Measurements from ENCODE around the gene GNPNAT1.
"Not testable (repeated sequence)": the region's sequence is repeated elsewhere in the genome, so short reads cannot be mapped to it uniquely, and the experiment has no call there.

GNPNAT1 gene

DNA sequence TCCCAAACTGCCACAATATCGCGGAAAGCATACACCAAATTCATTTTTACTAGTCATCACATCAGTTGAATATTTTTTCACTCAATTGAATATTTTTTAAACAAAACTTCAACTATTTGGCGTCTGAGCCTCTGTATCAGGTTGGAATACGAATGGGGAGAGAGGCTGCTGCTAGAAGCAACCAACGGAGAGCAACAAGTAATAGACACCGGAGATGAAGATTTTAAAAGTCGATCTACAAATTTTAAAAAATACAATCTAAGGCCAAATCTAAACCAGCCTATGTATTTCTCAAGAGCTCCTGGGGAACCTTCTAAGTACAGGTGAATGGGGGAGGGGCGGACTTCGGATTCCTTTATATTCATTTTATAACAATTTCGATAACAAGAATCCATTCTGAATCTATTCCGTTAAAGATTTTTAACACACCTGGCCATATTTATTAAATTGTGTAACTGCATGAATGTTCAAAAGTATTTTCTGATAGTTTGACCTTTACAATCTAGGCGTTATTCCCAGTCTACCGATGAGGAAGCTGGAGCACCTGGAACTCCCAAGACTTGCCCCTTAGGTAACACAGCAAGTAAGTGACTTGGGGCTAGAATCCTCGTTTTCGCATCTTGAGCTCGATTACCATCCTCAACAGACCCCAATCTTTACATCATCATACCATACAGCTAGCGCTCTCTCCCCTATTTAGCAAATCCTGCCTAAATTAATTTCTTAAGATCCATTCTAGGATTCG lies 1.2 kb downstream of the GNPNAT1 start:
- no peak for DNase-seq (ENCODE audit: low spot score)

- DNase-seq (ENCODE audit: low spot score): no peak
Observed at GRCh38 chr14:52789118-52789517, 2.3 kb downstream of the GNPNAT1 start.

- no peak for DNase-seq (ENCODE audit: low spot score)
Observed at GRCh38 chr14:52786887-52787286, 4.5 kb downstream of the GNPNAT1 start.

DNA sequence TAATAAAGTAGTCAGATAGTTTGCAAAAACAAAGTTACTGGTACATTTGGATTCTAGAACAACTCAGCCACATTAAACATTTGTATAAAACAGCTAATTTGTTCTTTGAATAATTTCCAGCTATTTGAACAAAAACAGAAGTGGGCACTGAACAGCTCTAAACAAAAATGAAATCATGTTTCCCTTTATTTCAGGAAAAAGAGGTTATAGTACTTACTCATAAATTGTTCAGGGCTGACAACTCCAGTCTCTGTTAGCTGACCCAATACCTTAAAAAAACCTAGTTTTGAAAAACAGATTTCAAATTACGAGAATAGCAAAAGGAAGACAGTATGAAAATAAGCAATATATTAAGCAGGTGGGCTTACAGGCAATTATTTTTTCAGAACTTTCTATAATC lies 8.2 kb downstream of the GNPNAT1 start:
- DNase-seq (ENCODE audit: low spot score): no peak

GRCh38 chr14:52781629-52782028 lies 9.8 kb downstream of the GNPNAT1 start:
- no peak for DNase-seq (ENCODE audit: low spot score)

- DNase-seq (ENCODE audit: low spot score): no peak
Observed at GRCh38 chr14:52780893-52781292, 10.5 kb downstream of the GNPNAT1 start.

DNA sequence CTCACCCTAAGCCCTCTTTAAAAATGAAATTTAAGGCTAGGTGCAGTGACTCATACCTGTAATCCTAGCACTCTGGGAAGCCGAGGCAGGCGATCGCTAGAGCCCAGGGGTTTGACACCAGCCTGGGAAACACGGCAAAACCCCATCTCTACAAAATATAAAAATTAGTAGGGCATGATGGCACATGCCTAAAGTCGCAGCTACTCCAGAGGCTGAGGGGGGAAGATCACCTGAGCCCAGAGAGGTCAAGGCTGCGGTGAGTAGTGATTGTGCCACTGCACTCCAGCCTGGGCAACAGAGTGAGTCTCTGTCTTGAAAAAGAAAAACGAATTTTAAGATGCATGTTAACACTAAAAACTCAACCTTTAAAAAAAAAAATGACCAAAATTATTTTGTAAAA lies 12.7 kb downstream of the GNPNAT1 start:
- no peak for DNase-seq (ENCODE audit: low spot score)

DNA sequence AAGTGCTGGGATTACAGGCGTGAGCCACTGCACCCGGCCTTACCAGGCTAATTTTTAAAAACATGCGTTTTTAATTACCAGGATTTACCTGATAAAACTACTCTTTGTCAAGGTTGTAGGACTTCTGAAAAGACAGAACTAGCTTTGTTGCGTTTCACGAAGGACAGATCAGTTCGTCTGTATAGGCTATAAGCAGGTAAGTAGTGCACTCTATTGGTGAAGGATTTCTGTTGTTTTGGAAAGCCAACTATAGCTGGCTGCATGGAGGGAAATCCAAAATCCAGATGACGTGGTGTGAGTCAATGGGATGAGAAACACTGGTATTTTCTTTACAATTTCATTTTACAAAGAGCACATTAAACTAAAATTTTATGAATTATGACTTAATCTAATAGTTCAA lies 14.6 kb downstream of the GNPNAT1 start:
- no peak for DNase-seq (ENCODE audit: low spot score)

DNA sequence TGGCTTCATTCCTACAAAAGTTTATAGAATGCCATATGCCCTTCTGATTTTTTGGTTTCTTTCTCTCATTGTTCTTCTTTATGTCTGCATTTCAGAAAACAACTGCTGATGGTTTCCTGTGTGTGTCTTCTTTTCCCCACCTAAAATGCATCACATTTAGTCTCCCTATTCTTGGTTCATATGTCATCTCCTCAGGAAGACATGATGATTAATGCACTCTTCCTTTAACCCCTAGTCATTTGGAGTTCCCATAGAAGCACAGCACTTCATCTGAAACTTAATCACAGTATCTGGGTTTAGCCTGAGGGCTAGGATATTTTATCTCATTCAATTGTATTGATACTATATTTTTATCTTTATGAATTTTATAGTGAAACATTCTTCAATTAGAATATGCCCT lies 21.5 kb downstream of the GNPNAT1 start:
- no peak for DNase-seq (ENCODE audit: low spot score)

DNA sequence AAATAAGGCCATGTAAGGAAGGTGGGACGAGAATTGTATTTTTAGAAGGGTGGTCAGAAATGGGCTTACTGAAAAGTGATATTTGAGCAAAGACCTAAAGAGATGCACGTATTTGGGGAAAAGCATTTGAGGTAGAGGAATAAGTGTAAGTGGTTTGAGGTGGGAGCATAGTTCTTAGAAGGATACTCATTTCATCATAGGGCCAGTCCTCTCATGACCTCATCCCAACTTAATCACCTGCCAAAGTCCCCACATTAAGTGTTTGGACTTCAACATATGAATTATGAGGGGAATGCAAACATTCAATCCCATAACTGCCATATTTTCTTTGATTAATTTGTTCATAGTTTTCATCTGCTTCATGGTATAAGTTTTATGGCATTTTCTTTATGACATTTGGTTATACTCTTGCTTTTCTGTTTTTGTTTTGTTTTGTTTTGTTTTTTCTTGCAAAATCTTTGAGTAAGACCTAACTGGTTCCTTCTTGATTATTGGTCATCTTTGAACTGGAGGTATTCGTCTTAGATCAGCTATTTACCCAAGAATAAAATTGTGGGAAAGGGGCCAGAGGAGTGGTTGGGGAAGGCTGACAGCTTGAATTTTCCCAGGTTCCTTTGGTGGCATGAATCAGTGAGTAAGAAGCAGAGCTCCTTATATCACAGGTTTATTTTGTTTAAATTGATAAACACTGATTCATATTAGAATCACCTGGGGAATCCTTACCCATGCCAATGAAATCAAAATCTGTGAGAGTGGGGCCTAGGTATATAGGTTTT lies 24.2 kb downstream of the GNPNAT1 start:
- no peak for DNase-seq (ENCODE audit: low spot score)

DNA sequence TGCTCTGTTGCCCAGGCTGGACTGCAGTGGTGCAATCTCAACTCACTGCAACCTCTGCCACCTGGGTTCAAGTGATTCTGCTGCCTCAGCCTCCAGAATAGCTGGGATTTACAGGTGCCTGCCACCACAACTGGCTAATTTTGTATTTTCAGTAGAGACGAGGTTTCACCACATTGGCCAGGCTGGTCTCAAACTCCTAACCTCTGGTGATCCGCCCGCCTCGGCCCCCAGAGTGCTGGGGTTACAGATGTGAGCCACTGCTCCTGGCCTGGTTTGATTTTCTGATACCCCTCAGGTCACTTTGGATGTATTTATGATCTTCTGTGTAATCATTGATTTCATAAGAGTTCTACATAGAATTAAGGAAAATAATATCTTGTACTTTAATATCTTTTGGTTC lies 28.5 kb downstream of the GNPNAT1 start:
- not testable (repeated sequence) for DNase-seq (ENCODE audit: low spot score)

DNA sequence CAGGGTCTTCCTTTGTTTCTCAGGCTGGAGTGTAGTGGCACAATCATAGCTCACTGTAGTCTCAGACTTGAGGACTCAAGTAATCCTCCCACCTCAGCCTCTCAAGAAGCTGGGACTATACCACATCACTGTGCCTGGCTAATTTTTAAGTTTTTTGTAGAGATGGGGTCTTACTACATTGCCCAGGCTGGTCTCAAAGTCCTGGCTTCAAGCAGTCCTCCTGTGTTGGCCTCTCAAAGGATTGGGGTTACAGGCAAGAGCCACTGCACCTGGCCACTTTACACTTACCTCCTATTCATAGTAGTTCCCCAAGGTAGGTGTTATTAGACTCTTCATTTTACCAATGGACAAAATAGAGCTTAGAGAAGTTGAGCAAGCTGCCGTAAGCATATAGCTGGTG lies 32.3 kb downstream of the GNPNAT1 start:
- no peak for DNase-seq (ENCODE audit: low spot score)

DNA sequence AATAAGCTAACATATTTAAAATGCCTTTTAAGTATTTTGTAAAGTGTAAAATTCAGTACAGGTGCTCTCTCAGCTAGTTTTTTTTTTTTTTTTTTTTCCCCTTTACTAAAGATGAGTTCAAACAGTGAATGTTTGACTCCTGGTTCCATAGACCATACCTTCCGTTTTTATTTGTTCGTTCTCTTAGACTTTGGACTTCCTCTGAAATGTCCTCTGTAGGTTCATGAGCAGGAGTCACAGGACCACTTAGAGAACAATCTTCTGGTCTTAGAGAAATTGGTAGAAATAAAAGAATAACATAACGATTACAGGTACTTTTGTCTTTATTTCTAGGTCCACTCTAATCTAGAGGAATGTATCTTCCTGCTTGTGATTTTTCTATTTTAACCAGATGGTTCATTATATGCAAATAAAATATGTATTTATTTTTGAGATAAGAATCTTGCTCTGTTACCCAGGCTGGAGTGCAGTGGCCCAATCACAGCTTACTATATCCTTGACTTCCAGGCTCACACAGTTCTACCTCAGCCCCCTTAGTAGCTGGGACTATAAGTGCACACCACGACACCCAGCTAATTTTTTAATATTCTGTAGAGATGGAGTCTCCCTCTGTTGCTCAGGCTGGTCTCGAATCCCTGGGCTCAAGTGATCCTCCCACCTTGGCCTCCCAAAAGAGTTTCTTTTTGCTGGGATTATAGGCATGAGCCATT lies 35.6 kb downstream of the GNPNAT1 start:
- no peak for DNase-seq (ENCODE audit: low spot score)

GRCh38 chr14:52748647-52749292 lies 42.6 kb downstream of the GNPNAT1 start:
- no peak for DNase-seq (ENCODE audit: low spot score)

DNA sequence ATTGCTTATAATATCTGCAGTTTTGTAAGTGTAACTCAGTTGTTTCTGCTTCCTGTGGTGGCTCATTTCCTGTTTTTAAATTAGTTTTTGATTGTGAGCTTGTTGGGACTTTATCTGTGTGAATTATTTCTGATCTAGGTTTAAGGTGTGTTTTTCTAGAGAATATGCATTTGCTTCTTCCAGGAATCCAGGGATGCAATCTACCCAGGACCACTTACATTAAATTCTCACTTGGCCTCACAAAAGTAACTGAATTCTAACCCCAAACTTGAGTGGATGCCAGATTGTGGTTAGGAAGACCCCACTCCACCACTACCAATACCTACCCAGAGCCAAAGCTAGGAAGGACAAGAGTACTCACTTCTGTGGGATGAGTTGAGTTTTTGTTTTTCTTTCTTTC lies 49.5 kb downstream of the GNPNAT1 start:
- DNase-seq (ENCODE audit: low spot score): peak; percentile 56

- no peak for DNase-seq (ENCODE audit: low spot score)
Observed at GRCh38 chr14:52740751-52741150, 50.7 kb downstream of the GNPNAT1 start.

DNA sequence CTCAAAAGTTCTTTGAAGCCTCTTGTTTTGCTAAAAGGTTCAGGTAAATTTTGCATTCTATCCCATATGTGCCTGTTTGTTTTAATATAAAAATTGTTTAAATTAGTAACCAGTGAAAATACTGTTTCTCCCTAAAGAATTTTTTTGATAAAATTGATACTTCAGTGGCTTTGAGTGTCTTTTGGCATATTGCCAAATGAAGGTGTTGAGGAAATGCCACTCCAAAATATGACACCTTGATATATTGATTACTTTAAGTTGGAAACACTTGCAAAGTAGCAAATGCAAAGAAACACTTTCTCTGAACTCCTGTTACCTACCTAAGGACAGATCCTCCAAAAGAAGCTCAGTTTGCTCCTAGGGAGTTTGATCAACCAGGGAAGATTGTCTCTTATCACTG lies 53.0 kb downstream of the GNPNAT1 start:
- DNase-seq (ENCODE audit: low spot score): no peak

DNA sequence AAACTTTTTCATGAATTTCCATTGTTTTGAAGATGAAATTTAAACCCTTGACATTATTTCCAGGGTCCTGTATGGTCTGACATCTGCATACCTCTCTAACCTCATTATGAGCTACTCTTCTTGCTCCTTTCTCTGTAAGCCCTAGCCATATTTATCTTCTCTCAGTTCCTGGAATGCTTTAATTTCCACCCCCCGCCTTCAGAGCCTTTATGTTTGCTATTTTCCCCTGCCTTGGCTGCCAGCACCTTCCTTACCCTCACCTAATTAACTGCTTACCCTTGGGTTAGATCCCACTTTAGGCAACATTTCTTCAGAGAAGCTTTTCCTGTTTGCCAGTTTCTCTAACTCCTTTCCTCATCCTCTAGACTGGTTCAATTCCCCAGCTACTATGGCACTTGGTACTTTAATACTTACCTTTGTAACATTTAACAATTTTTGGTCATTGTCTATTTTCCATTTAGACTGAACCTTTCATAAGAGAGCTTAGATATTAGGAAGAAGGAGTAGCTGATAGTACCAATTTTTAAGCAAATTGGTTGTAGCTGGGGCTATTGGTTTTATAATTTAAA lies 55.4 kb downstream of the GNPNAT1 start:
- DNase-seq (ENCODE audit: low spot score): peak; percentile 16

- DNase-seq (ENCODE audit: low spot score): no peak
Observed at GRCh38 chr14:52733824-52734223, 57.6 kb downstream of the GNPNAT1 start.

- DNase-seq (ENCODE audit: low spot score): no peak
Observed at GRCh38 chr14:52730709-52731111, 60.7 kb downstream of the GNPNAT1 start.

- peak; percentile 96 for DNase-seq (ENCODE audit: low spot score)
Observed at GRCh38 chr14:52729925-52730708, 61.3 kb downstream of the GNPNAT1 start, which contains the start of gene STYX. Gene STYX (plus strand): TSS chr14:52730166. CDS start chr14:52730475, 309 bp downstream.

Data from CD4-positive, alpha-beta T cell treated with Interleukin-15 for 4 hours (primary cell).